Keratinocyte (primary cell): ENCODE measurements around the gene HHIPL1. TPM values are rescaled to one million over a fixed set of nuclear protein-coding genes. Genes with fewer than 3 reads are reported as not detected.

Experiments used
- DNase-seq: peaks from one replicate; pipeline ENCODE4 v3.0.0-alpha.2; 2011; ENCODE audit warnings: low read depth, missing footprints, low spot score
- FAIRE-seq: peaks from 2 replicates; lab custom pipeline; 2011; peaks lifted over from hg19 to GRCh38; lab: Jason Lieb, UNC
- H2AFZ ChIP-seq: 2 replicates; pipeline ENCODE4 v1.6.0; 2012; ENCODE audit warnings: low read length, control low read depth, inconsistent platforms; ENCODE audit not compliant: control insufficient read depth
- H3K27ac ChIP-seq: 2 replicates; pipeline ENCODE4 v1.5.1; 2011; ENCODE audit warnings: low read length; ENCODE audit not compliant: control insufficient read depth, insufficient read depth
- H3K27me3 ChIP-seq: 3 replicates; pipeline ENCODE4 v1.6.0; 2011; ENCODE audit warnings: low read length; ENCODE audit not compliant: control insufficient read depth, insufficient read depth; ENCODE audit errors: extremely low read depth
- H3K36me3 ChIP-seq, 2 experiments: 2 replicates in 1 of 2; 3 replicates in 1 of 2; pipeline ENCODE4 v1.5.1; 2011; ENCODE audit warnings: low read length in 2 of 2, mild to moderate bottlenecking in 1 of 2; ENCODE audit not compliant: control insufficient read depth in 2 of 2, insufficient read depth in 2 of 2; ENCODE audit errors: extremely low read depth in 1 of 2
- H3K4me1 ChIP-seq: 3 replicates; pipeline ENCODE4 v1.5.1; 2011; ENCODE audit warnings: low read length; ENCODE audit not compliant: control insufficient read depth, insufficient read depth; ENCODE audit errors: extremely low read depth
- H3K4me2 ChIP-seq: 3 replicates; pipeline ENCODE4 v1.6.0; 2011; ENCODE audit warnings: low read depth, low read length; ENCODE audit not compliant: control insufficient read depth, insufficient read depth; ENCODE audit errors: extremely low read depth
- H3K4me3 ChIP-seq, 3 experiments: fragments of 200-600 bp in 1 of 3; sonication (generic) in 1 of 3; 2 replicates in 2 of 3; 3 replicates in 1 of 3; pipeline ENCODE4 v1.5.1; 2011 to 2016; ENCODE audit warnings: low read length in 3 of 3, mild to moderate bottlenecking in 3 of 3, control low read depth in 2 of 3, inconsistent platforms in 1 of 3, low read depth in 1 of 3, mixed read lengths in 1 of 3, mixed run types in 1 of 3, moderate library complexity in 1 of 3; ENCODE audit not compliant: control insufficient read depth in 2 of 3, insufficient read depth in 2 of 3; ENCODE audit errors: extremely low read depth in 1 of 3
- H3K79me2 ChIP-seq: 2 replicates; pipeline ENCODE4 v1.6.0; 2012; ENCODE audit warnings: low read length; ENCODE audit not compliant: control insufficient read depth, insufficient read depth
- H3K9ac ChIP-seq: 3 replicates; pipeline ENCODE4 v1.6.0; 2011; ENCODE audit warnings: low read length; ENCODE audit not compliant: control insufficient read depth, insufficient read depth; ENCODE audit errors: extremely low read depth
- H3K9me1 ChIP-seq: 3 replicates; pipeline ENCODE4 v1.6.0; 2011; ENCODE audit warnings: low read length; ENCODE audit not compliant: control insufficient read depth, insufficient read depth; ENCODE audit errors: extremely low read depth
- H3K9me3 ChIP-seq: 2 replicates; pipeline ENCODE4 v1.5.1; 2012; ENCODE audit warnings: low read depth, low read length; ENCODE audit not compliant: control insufficient read depth
- H4K20me1 ChIP-seq: 3 replicates; pipeline ENCODE4 v1.6.0; 2011; ENCODE audit warnings: low read length; ENCODE audit not compliant: control insufficient read depth, insufficient read depth; ENCODE audit errors: extremely low read depth
- EZH2 ChIP-seq: IDR thresholded peaks from one replicate; pipeline ENCODE4 v1.6.1; 2012; ENCODE audit warnings: inconsistent platforms, mild to moderate bottlenecking, low read length, moderate library complexity
- dilution Hi-C: fragments of 300-500 bp; cut with MboI; formaldehyde crosslinking; loops from one replicate; pipeline ENCODE4 v1.7.0; 2020; ENCODE audit warnings: low sequenced_read_pairs; ENCODE audit not compliant: extremely low pct_ligation_motif_present
- polyA plus RNA-seq, 5 experiments: library from polyadenylated mRNA; depleted of rRNA in 3 of 5; stranded (reverse) in 3 of 5; stranded (forward) in 1 of 5; unstranded in 1 of 5; fragments of >200 nt; gene quantifications; 1 replicate in 1 of 5; 2 replicates in 3 of 5; 3 replicates in 1 of 5; pipeline versions ENCODE4 v1.2.1 to v1.2.3, GENCODE V29; 2011 to 2012; ENCODE audit warnings: missing spikeins in 2 of 5, low read depth in 1 of 5, low replicate concordance in 1 of 5
- TF ChIP-seq, protein P1 (sequence below), 3 experiments: IDR thresholded peaks in 1 of 3; conservative IDR thresholded peaks in 1 of 3; optimal IDR thresholded peaks in 1 of 3; 2 replicates in 2 of 3; 3 replicates in 1 of 3; pipeline versions ENCODE3 to v1.5.1; 2011; ENCODE audit warnings: low read length in 3 of 3, mild to moderate bottlenecking in 3 of 3, moderate library complexity in 2 of 3, control low read depth in 1 of 3, inconsistent platforms in 1 of 3; ENCODE audit not compliant: insufficient read depth in 2 of 3; ENCODE audit errors: extremely low read depth in 1 of 3

HHIPL1 gene
- polyA plus RNA-seq, 1 donor (not counting 4 experiments of a cell fraction or from before 2014, with no cell fraction given), result 0.08 TPM

DNA sequence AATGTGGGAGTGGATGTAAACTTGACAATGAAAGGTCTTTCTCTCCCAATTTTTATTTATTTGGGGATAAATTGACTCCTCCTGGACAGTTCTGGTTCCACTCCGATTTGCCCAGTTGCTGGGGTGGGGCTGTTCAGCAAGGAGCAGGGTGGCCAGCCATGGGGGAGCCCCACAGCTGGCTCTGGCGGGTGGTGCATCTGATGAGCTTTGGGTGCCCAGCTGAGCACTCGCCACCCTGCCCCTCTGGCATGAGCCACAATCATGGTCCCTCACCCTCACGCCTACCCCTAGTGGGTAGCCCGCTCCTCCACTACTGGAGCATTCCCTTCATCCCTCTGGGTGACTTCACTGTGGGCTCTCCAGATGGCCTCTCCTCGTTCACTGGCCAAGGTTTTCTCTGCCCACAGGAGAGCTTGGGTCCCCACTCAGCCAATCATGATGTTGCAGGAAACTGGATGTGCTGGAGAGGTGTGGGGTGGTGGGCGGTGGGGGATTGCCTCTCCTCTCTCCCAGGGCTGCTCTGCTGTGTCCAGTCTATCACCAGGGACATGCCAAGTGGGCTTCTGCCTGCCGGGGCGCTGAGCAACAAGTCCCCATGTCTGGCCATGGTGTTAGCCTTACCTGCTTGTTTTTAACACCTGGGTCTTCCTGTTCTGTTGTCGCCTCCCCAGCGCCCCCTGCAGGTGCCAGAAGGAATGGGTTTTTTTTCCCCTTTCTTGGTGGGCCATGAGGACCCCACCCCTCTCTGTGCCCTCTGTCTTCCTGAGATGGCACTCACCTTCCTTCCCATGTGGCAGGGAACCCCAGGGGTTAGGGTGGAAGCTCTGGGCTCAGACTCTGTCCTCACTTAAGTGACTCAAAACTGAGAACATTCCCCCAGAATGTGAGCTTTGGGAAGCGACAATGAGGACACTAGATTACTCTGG is 42.6 kb downstream of the HHIPL1 start:
- no peak overlapping the region for H3K27ac ChIP-seq
- H3K9me1 ChIP-seq, result no peaks in the 10 kb centered on the region
- TF ChIP-seq, protein P1, sequence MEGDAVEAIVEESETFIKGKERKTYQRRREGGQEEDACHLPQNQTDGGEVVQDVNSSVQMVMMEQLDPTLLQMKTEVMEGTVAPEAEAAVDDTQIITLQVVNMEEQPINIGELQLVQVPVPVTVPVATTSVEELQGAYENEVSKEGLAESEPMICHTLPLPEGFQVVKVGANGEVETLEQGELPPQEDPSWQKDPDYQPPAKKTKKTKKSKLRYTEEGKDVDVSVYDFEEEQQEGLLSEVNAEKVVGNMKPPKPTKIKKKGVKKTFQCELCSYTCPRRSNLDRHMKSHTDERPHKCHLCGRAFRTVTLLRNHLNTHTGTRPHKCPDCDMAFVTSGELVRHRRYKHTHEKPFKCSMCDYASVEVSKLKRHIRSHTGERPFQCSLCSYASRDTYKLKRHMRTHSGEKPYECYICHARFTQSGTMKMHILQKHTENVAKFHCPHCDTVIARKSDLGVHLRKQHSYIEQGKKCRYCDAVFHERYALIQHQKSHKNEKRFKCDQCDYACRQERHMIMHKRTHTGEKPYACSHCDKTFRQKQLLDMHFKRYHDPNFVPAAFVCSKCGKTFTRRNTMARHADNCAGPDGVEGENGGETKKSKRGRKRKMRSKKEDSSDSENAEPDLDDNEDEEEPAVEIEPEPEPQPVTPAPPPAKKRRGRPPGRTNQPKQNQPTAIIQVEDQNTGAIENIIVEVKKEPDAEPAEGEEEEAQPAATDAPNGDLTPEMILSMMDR (optimal IDR thresholded peaks at IDR 0.05 in 1 of 3, IDR thresholded peaks at IDR 0.05 in 1 of 3, conservative IDR thresholded peaks at IDR 0.05 in 1 of 3; ENCODE audit: extremely low read depth in 1 of 3, insufficient read depth in 2 of 3, low read length in 3 of 3), result peak; percentile 64 to 84 (median 77)
- TF ChIP-seq EZH2, result no peak
- H4K20me1 ChIP-seq, result no peaks in the 10 kb centered on the region
- no peaks in the 10 kb centered on the region for H3K36me3 ChIP-seq
- dilution Hi-C loops, result no loop called here
- H3K27me3 ChIP-seq, result peaks cover 20% of the 10 kb centered on the region
- H3K4me1 ChIP-seq, result peaks cover 5% of the 10 kb centered on the region
- H3K9me3 ChIP-seq, result no peaks in the 10 kb centered on the region
- H3K4me2 ChIP-seq, result no peak overlapping the region
- no peak overlapping the region for H3K4me3 ChIP-seq
- H2AFZ ChIP-seq, result no peak overlapping the region
- H3K9ac ChIP-seq, result no peak overlapping the region
- DNase-seq, result no peak
- FAIRE-seq, result no peak
- H3K79me2 ChIP-seq, result no peaks in the 10 kb centered on the region

DNA sequence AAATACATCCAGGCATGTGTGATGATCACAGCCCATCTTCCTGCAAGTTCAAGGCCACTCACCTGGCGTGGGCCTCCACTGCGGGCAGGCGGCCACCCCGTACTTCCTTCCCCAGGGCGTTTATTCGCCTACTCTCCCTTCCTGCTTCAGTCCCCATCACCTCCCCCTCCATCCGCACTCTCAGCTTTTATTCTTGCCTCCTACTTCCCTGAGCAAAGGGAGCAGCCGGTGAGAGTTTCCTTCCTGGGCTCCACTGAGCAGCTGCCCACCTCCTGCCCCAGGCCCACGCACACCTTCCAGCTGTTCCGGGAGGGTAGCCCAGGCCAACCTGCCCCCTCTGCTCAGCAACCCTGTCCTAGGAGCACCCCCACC is 43.3 kb downstream of the HHIPL1 start:
- H3K9me1 ChIP-seq, result no peaks in the 10 kb centered on the region
- DNase-seq (no peak), FAIRE-seq (no peak)
- no peak overlapping the region for H3K9ac ChIP-seq
- H3K9me3 ChIP-seq, result no peaks in the 10 kb centered on the region
- H3K4me1 ChIP-seq, result peaks cover under 1% of the 10 kb centered on the region
- TF ChIP-seq, protein P1 (optimal IDR thresholded peaks at IDR 0.05 in 1 of 3, IDR thresholded peaks at IDR 0.05 in 1 of 3, conservative IDR thresholded peaks at IDR 0.05 in 1 of 3; ENCODE audit: extremely low read depth in 1 of 3, insufficient read depth in 2 of 3, low read length in 3 of 3), result no peak
- no peak for TF ChIP-seq EZH2
- dilution Hi-C loops, result no loop called here
- H3K27ac ChIP-seq, result no peak overlapping the region
- H3K79me2 ChIP-seq, result no peaks in the 10 kb centered on the region
- H3K4me3 ChIP-seq, result no peak overlapping the region
- no peak overlapping the region for H3K4me2 ChIP-seq
- H2AFZ ChIP-seq, result no peak overlapping the region
- H3K36me3 ChIP-seq, result no peaks in the 10 kb centered on the region
- no peaks in the 10 kb centered on the region for H4K20me1 ChIP-seq
- H3K27me3 ChIP-seq, result peaks cover 20% of the 10 kb centered on the region
